Adrenal gland (tissue), 12 donors: ENCODE data around the gene CAMSAP1. TPM values are rescaled to one million over a fixed set of nuclear protein-coding genes. Genes with fewer than 3 reads are reported as not detected.

Experiments used
- DNase-seq, 7 donors: peaks; one replicate each; pipeline ENCODE4 v3.0.0-alpha.2; 2019 to 2020
- H3K27ac ChIP-seq, 5 donors: fragments of 200-600 bp; sonication (generic) in 4 of 5; 1 replicate in 3 of 5; 2 replicates in 2 of 5; pipeline versions ENCODE4 v1.5.1 to v1.8.0; 2016 to 2020; ENCODE audit warnings: mild to moderate bottlenecking in 1 of 5
- H3K27me3 ChIP-seq: fragments of 200-600 bp; 2 replicates; pipeline ENCODE4 v1.8.0; 2021
- H3K36me3 ChIP-seq, 2 donors: fragments of 200-600 bp; replicated peaks in 1 of 2; 1 replicate in 1 of 2; 2 replicates in 1 of 2; pipeline versions ENCODE4 v1.5.1 to v1.8.0; 2018 to 2022
- H3K4me1 ChIP-seq, 2 donors: fragments of 200-600 bp; replicated peaks in 1 of 2; 1 replicate in 1 of 2; 2 replicates in 1 of 2; pipeline versions ENCODE4 v1.5.1 to v1.8.0; 2018 to 2021
- H3K4me3 ChIP-seq, 4 donors: fragments of 200-600 bp; sonication (generic) in 3 of 4; one replicate each; pipeline ENCODE4 v1.5.1; 2016 to 2018
- H3K9me3 ChIP-seq, 3 donors: fragments of 200-600 bp; sonication (generic) in 1 of 3; replicated peaks in 1 of 3; 1 replicate in 2 of 3; 2 replicates in 1 of 3; pipeline versions ENCODE4 v1.5.1 to v1.8.0; 2016 to 2021
- POLR2A ChIP-seq, 2 donors: fragments of 450-650 bp; IDR thresholded peaks; one replicate each; pipeline ENCODE4 v1.6.1; 2017; ENCODE audit warnings: antibody characterized with exemption in 2 of 2, mild to moderate bottlenecking in 2 of 2, moderate library complexity in 1 of 2
- WGBS, 4 donors: extraction: QIAGEN DNeasy Blood & Tissue Kit in 2 of 4; methylation state at CpG; one replicate each; pipeline versions ENCODE4 v1.1.5 to v1.1.7; 2013 to 2017; 5-methylcytosine and 5-hydroxymethylcytosine counted together
- intact Hi-C, 2 donors: fragments of 100-400 bp; cut with DNase I; formaldehyde crosslinking; loops; one replicate each; pipeline versions ENCODE4 v1.14.1 to v1.15.0; 2022 to 2023
- polyA plus RNA-seq, 3 donors: library from polyadenylated mRNA; stranded (reverse); fragments of 200-250 nt in 2 of 3; fragments of 350-450 nt in 1 of 3; fragmentation: Illumina TruSeq in 1 of 3; extraction: RNeasy Lipid Tissue Mini Kit (QIAGEN cat#74804) in 1 of 3; gene quantifications; one replicate each; pipeline ENCODE4 v1.2.3, GENCODE V29; 2013 to 2014
- total RNA-seq, 9 donors: library from RNA; depleted of rRNA in 4 of 9; stranded (reverse); fragments of >200 nt in 4 of 9; fragments of 120-200 nt in 1 of 9; fragmentation: NEBNext Ultra II Directional in 1 of 9; extraction: Animal tissue kit (Norgen Biotek cat#: 25700) in 1 of 9; gene quantifications; one replicate each; pipeline versions ENCODE4 v1.1.0 to v1.2.4, GENCODE V29; 2013 to 2023
- TF ChIP-seq, protein P1 (sequence below), 6 experiments: fragments of 450-650 bp in 4 of 6; fragments of 200-600 bp in 2 of 6; sonication (generic) in 1 of 6; IDR thresholded peaks; 1 replicate in 5 of 6; 2 replicates in 1 of 6; pipeline versions ENCODE4 v1.5.1 to v1.8.0; 2016 to 2021; ENCODE audit warnings: antibody characterized with exemption in 6 of 6, mild to moderate bottlenecking in 2 of 6, moderate library complexity in 1 of 6
- donor health status: healthy with polysubstance abuse.
- donor health status: Bipolar disorder and iron deficiency.
- donor health status: DM: yes; HTN: yes; CAD: no.
- donor health status: DM: no; HTN: no; CAD: no.
- donor health status: DM: no; HTN: no; CAD: no.
- donor health status: DM: yes; HTN: yes; CAD: no.

The CAMSAP1 gene
- total and polyA plus RNA-seq, 12 donors: 4.6 to 108 (median 27.0) TPM

DNA sequence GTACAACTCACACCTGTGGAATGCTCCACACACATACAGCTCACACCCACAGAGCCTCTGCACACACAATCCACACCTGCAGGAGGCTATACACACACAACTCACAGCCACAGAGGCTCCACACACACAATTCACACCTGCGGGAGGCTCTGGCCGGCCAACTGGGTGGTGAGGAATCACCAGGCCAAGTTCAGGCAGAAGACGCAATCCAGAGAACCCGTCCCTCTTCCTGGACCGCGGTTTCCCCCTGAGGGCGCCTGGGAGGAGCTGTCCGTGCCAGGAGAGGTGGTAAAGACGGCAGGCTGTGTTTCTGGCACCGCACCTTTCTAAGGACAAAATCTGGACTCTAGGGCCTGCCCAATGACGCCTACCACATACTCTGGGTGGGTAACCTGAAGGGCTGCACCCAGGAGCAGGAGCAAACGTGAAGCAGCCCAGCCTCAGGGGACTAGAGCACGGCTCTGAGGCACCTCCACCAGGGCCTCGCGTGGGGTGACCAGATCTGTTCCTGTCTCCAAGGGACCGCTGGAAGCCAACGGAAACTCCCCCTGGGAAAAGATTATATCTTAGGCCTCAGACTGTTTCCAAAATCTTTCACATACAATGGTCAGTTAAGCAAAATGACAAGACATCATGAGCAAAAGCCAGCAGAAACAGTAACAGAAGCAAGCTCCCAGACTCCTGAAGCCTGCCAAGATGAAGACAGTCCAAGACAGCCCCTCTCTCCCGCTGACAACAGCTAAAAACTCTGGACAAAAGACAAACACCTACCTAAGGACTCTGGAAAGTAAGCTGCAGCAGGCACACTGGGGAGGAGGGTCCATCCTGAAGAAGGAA is 16.9 kb downstream of the CAMSAP1 start:
- H3K27me3 ChIP-seq: no peaks in the 10 kb centered on the region
- TF ChIP-seq, protein P1, sequence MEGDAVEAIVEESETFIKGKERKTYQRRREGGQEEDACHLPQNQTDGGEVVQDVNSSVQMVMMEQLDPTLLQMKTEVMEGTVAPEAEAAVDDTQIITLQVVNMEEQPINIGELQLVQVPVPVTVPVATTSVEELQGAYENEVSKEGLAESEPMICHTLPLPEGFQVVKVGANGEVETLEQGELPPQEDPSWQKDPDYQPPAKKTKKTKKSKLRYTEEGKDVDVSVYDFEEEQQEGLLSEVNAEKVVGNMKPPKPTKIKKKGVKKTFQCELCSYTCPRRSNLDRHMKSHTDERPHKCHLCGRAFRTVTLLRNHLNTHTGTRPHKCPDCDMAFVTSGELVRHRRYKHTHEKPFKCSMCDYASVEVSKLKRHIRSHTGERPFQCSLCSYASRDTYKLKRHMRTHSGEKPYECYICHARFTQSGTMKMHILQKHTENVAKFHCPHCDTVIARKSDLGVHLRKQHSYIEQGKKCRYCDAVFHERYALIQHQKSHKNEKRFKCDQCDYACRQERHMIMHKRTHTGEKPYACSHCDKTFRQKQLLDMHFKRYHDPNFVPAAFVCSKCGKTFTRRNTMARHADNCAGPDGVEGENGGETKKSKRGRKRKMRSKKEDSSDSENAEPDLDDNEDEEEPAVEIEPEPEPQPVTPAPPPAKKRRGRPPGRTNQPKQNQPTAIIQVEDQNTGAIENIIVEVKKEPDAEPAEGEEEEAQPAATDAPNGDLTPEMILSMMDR (IDR thresholded peaks at IDR 0.05): no peak
- no peak for TF ChIP-seq POLR2A (IDR thresholded peaks at IDR 0.05)
- H3K9me3 ChIP-seq: no peaks in the 10 kb centered on the region
- no peaks in the 10 kb centered on the region for H3K36me3 ChIP-seq
- no peak overlapping the region for H3K4me3 ChIP-seq
- peaks cover 31 to 52% of the 10 kb centered on the region in 2 donors for H3K4me1 ChIP-seq
- no peak overlapping the region for H3K27ac ChIP-seq
- whole genome bisulfite sequencing, 4 donors: 55 to 88% (median 80%) methylated on average over 5 to 18 of the region's 18 CpGs
- peak in 1 of 7 donors; percentile 50 for DNase-seq
- intact Hi-C loops: no loop called here

DNA sequence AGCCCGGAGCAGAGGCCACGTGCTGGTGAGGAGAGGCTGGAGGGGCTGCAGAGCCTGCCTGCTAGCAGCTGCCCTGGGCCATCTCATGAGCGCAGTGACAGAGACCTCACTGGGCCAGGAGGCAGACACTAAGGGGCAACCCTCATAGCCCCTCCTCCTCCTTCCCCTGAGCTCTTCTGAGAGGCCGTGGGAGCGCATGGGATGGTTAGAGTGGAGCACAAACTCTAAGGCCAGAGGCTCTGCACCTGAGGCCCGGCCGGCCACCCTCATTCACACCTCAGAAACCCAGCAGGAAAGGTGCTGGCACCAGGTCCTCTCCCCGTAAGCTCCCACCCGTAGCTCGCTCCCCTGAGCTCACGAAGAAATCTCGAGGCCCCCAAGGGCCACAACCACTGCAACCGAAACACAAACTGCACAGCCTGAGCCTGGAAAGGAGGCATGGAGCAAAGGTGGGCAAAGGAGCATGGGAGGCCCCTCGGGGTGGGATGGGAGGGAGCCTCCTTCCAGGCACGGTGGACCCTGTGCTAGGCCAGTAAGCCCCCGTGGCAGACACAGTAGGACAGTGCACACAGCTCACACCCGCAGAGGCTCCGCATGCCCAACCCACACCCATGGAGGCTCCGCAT is 17.7 kb downstream of the CAMSAP1 start:
- no peaks in the 10 kb centered on the region for H3K36me3 ChIP-seq
- TF ChIP-seq POLR2A (IDR thresholded peaks at IDR 0.05): no peak
- peak in 1 of 7 donors; percentile 35 for DNase-seq
- H3K27ac ChIP-seq: no peak overlapping the region
- no peaks in the 10 kb centered on the region for H3K27me3 ChIP-seq
- WGBS, 4 donors: 93 to 96% (median 95%) methylated on average over 11 to 19 of the region's 19 CpGs
- no peak overlapping the region for H3K4me3 ChIP-seq
- intact Hi-C loops: no loop called here
- H3K9me3 ChIP-seq: no peaks in the 10 kb centered on the region
- H3K4me1 ChIP-seq: peaks cover 38 to 52% of the 10 kb centered on the region in 2 donors

DNA sequence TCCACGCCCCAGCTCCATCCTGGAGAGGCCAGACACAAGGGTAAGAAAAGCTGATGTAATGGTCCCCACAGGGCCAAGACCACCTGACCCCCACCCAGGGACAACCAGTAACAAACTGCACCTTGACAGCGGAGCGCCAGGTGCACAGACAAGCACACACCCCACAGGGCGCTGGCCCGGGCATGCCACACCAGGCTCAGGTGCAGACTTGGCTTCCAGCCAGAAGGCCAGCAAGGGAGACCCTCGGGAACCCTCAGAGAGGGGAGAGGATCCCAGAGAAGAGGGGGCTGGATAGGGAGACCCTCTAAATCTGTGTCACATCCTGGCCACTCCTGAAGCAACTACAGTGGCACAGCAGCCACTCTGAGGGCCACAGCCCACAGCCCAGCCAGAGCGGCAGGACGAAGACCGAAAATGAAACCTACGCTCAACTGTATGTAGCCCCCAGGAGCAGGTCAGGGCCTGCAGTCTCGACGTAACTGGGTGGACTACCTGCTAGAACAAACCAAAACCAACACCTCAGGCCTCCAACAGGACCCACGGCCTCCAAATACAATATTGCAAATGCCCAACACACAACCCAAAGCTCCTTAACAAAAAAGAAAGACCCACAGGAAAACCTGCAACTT is 18.5 kb downstream of the CAMSAP1 start:
- TF ChIP-seq, protein P1 (IDR thresholded peaks at IDR 0.05): no peak
- TF ChIP-seq POLR2A (IDR thresholded peaks at IDR 0.05): no peak
- Histone ChIP-seq H3K27me3 (no peaks in the 10 kb centered on the region), H3K27ac (no peak overlapping the region), H3K36me3 (no peaks in the 10 kb centered on the region), H3K4me3 (no peak overlapping the region), H3K9me3 (no peaks in the 10 kb centered on the region), H3K4me1 (peaks cover 46 to 54% of the 10 kb centered on the region in 2 donors)
- WGBS, 4 donors: 90 to 92% (median 91%) methylated on average over 10 to 13 of the region's 13 CpGs
- DNase-seq: peak in 1 of 7 donors; percentile 48
- intact Hi-C loops: no loop called here

DNA sequence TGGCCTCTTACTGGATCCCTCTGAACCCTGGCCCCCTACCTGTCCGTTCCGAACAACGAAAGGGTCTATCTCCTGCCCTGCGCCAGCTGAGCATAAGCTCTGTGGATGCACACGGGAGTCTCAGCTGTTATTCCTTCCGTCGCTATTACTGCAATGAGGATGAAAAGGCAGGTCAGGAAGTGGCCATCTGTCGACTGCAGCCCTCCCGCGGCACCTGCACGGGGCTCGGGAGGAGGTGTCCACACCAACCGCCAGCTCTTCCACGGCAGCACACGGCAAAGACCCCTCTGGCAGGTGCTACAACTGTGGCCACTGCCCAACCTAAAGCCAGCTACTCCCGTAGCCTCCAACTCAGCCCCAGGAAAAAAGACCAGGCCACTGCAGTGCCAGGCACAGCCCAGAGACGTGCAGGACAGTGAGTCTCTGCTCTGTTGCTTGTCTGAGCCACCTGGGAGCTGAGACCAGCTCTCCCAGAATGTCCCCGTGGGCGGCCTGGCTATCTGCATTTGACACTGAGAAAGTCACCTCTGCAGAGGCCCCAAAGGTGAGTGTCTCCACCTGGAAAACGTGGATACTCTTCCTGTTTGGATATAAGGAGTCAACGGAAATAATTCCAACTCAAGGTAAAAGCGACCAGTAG is 19.1 kb downstream of the CAMSAP1 start:
- H3K9me3 ChIP-seq: no peaks in the 10 kb centered on the region
- 87 to 91% (median 89%) methylated on average over 15 to 22 of the region's 22 CpGs for WGBS, 4 donors
- peak overlapping the region in 4 of 5 donors; percentile 58 to 69 (median 62) for H3K27ac ChIP-seq
- TF ChIP-seq, protein P1 (IDR thresholded peaks at IDR 0.05): no peak
- TF ChIP-seq POLR2A (IDR thresholded peaks at IDR 0.05): no peak
- H3K4me1 ChIP-seq: peaks cover 47 to 57% of the 10 kb centered on the region in 2 donors
- DNase-seq: no peak
- intact Hi-C loops: no loop called here
- H3K27me3 ChIP-seq: no peaks in the 10 kb centered on the region
- H3K4me3 ChIP-seq: no peak overlapping the region
- no peaks in the 10 kb centered on the region for H3K36me3 ChIP-seq
